Cardiac muscle cell (in vitro differentiated cells and primary cell): ENCODE data around the gene CBFA2T3. TPM values are rescaled to one million over a fixed set of nuclear protein-coding genes. Genes with fewer than 3 reads are reported as not detected.

Experiments
- DNase-seq, 2 donors: peaks; one replicate each; pipeline versions ENCODE4 v3.0.0 to v3.0.0-alpha.2; 2010 to 2017; ENCODE audit warnings: low read depth in 1 of 2, low spot score in 1 of 2
- H3K27ac ChIP-seq: fragments of 200-600 bp; sonication (generic); 2 replicates; pipeline ENCODE4 v1.5.1; 2016
- H3K27me3 ChIP-seq: fragments of 200-600 bp; sonication (generic); 2 replicates; pipeline ENCODE4 v1.6.0; 2016; ENCODE audit warnings: control low read depth
- H3K36me3 ChIP-seq: fragments of 200-600 bp; sonication (generic); 2 replicates; pipeline ENCODE4 v1.5.1; 2016; ENCODE audit warnings: control low read depth
- H3K4me1 ChIP-seq: fragments of 200-600 bp; sonication (generic); 2 replicates; pipeline ENCODE4 v1.8.1; 2017; ENCODE audit warnings: low read depth, mild to moderate bottlenecking, mixed run types
- H3K4me3 ChIP-seq: fragments of 200-600 bp; sonication (generic); 2 replicates; pipeline ENCODE4 v1.5.1; 2016; ENCODE audit warnings: mild to moderate bottlenecking
- H3K9me3 ChIP-seq: fragments of 200-600 bp; sonication (generic); 2 replicates; pipeline ENCODE4 v1.5.1; 2017; ENCODE audit warnings: low read depth, mild to moderate bottlenecking, control low read depth
- polyA plus RNA-seq: library from polyadenylated mRNA; unstranded; fragments of >200 nt; fragmentation: Nextera tagmentation; extraction: Ambion mirVana; gene quantifications from 2 replicates; pipeline ENCODE4 v1.2.1, GENCODE V29; 2016
- total RNA-seq: library from RNA; depleted of rRNA; stranded (reverse); fragments of >200 nt; gene quantifications from 2 replicates; pipeline ENCODE4 v1.2.3, GENCODE V29; 2016
- TF ChIP-seq, protein P1 (sequence below): IDR thresholded peaks from 2 replicates; pipeline ENCODE4 v1.5.1; 2012; ENCODE audit warnings: low read depth, mild to moderate bottlenecking, low read length

The CBFA2T3 gene
- total and polyA plus RNA-seq, 2 experiments from 2014 or later, result 0.69 to 1.5 TPM

DNA sequence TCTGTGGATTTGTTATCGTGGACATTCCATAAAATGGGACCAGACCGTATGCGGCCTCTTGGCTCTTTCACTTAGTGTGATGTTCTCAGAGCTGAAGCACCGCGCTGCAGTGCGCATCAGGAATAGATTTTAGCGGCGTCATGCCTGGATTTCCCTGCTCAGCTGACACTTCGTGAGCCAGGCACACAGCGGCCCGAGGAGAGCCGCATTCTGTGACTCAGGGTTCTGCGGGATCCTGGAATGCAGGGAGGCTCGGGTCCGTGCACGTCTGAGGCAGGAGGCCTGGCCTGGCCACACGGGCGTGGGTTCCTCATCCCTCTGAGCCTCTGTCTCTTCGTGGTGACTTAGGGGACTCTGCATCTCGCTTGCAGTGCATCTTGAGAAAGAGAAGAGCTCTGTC lies 13.4 kb downstream of the CBFA2T3 start:
- no peak overlapping the region for H3K4me3 ChIP-seq
- no peaks in the 10 kb centered on the region for H3K36me3 ChIP-seq
- no peaks in the 10 kb centered on the region for H3K9me3 ChIP-seq
- no peak for DNase-seq
- no peaks in the 10 kb centered on the region for H3K27me3 ChIP-seq
- TF ChIP-seq, protein P1, sequence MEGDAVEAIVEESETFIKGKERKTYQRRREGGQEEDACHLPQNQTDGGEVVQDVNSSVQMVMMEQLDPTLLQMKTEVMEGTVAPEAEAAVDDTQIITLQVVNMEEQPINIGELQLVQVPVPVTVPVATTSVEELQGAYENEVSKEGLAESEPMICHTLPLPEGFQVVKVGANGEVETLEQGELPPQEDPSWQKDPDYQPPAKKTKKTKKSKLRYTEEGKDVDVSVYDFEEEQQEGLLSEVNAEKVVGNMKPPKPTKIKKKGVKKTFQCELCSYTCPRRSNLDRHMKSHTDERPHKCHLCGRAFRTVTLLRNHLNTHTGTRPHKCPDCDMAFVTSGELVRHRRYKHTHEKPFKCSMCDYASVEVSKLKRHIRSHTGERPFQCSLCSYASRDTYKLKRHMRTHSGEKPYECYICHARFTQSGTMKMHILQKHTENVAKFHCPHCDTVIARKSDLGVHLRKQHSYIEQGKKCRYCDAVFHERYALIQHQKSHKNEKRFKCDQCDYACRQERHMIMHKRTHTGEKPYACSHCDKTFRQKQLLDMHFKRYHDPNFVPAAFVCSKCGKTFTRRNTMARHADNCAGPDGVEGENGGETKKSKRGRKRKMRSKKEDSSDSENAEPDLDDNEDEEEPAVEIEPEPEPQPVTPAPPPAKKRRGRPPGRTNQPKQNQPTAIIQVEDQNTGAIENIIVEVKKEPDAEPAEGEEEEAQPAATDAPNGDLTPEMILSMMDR, result no peak
- H3K4me1 ChIP-seq, result no peaks in the 10 kb centered on the region
- H3K27ac ChIP-seq, result no peak overlapping the region

DNA sequence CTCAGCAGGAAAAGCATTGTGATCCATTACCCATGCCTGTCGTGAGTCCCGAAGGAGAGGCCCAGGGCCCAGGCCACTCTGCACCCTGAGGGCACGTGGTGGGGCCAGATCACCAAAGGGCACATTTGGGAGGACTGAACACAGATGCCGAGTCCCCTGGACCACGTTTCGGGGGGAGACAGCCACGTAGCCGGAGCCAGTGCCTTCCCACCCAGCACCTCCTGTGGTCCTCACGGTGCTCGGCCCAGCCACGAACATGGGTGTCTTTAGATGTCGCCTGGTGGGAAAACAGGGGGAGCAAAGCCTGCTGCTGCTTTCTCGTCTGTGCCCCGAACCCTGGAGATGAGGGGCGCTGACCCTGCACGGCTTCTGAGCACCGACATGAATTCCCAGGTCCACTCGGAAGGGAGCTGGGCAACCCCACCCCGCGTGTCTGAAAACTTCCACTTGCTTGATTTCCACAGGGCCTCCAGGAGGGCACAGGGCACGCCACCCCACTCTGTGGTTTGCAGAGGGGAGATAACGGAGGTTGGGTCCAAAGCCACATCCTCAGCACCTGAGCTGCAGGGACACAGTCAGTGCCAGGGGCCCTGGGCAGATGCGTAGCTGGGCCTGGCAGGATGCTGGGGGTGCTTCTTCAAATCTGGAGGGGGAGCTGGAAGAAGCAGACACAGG lies 14.4 kb downstream of the CBFA2T3 start:
- H3K27ac ChIP-seq, result no peak overlapping the region
- no peak overlapping the region for H3K4me3 ChIP-seq
- no peaks in the 10 kb centered on the region for H3K9me3 ChIP-seq
- TF ChIP-seq, protein P1, result no peak
- no peak for DNase-seq
- H3K4me1 ChIP-seq, result no peaks in the 10 kb centered on the region
- no peaks in the 10 kb centered on the region for H3K27me3 ChIP-seq
- no peaks in the 10 kb centered on the region for H3K36me3 ChIP-seq

DNA sequence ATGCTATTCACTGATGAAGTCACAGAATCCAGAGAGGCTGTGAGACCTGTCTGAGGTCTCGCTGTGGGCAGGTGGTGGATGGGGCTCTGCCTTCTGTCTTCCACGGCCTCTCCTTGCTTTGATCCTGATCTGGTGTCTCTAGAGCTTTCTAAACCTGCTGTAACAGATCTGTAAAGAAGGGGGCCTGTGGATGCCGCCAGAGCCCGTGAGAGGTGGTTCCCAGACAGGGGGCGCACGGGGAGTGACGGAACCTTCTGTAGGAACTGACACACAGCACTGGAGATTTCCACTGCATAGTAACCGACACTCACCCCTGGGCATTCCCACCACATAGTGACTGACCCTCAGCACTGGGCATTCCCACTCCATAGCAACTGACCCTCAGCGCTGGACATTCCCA lies 16.0 kb downstream of the CBFA2T3 start:
- TF ChIP-seq, protein P1, result no peak
- no peak for DNase-seq
- Histone ChIP-seq H3K4me1 (no peaks in the 10 kb centered on the region), H3K9me3 (no peaks in the 10 kb centered on the region), H3K27ac (no peak overlapping the region), H3K36me3 (no peaks in the 10 kb centered on the region), H3K4me3 (no peak overlapping the region), H3K27me3 (no peaks in the 10 kb centered on the region)

DNA sequence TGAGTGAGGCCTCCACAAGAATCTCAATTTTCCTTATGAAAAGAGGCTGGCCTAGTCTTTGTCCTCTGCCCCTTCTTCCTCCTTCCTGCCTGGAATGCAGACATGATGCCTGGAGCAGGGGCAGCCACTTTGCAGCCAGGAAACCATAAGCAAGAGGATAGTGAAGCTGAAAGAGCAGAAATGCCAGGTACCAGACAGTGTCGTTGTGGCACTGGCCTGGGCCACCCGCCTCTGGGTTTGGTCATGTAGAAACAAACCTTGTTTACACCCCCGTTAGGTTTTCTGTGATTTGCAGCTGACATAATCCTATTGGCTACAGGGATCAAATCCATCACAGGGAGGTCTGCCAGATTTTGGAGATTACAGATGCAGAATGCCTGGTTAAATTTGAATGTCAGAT lies 16.5 kb downstream of the CBFA2T3 start:
- no peak overlapping the region for H3K27ac ChIP-seq
- no peaks in the 10 kb centered on the region for H3K36me3 ChIP-seq
- TF ChIP-seq, protein P1, result no peak
- H3K27me3 ChIP-seq, result no peaks in the 10 kb centered on the region
- no peaks in the 10 kb centered on the region for H3K9me3 ChIP-seq
- H3K4me3 ChIP-seq, result no peak overlapping the region
- no peaks in the 10 kb centered on the region for H3K4me1 ChIP-seq
- no peak for DNase-seq

DNA sequence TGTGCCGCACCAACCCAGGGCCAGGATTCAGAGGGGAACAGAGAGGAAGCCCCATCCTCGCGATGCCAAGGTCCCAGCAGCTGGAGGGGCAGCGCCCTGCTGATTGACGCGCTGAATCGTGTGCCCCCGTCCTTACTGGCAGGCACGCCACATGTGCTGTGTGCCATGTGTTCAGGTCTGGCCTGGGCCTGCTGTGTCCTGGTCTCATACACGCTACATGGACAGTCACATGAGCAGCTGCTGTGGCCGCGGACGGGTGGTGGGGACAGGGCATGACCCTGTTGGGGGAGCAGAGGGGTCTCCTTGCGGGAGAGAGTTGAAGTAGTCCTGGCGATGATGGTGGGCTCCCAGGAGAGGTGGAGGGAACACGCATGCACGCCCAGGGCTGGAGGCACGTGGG lies 18.0 kb downstream of the CBFA2T3 start:
- DNase-seq, result no peak
- H3K27ac ChIP-seq, result no peak overlapping the region
- no peaks in the 10 kb centered on the region for H3K4me1 ChIP-seq
- H3K27me3 ChIP-seq, result no peaks in the 10 kb centered on the region
- H3K36me3 ChIP-seq, result no peaks in the 10 kb centered on the region
- TF ChIP-seq, protein P1, result no peak
- no peak overlapping the region for H3K4me3 ChIP-seq
- H3K9me3 ChIP-seq, result no peaks in the 10 kb centered on the region
